ENCODE data around the gene TRPM1.

GRCh38 chr15:31091481-31091880 lies 10.0 kb downstream of the TRPM1 start:
- TF ChIP-seq GATA3 (IDR thresholded peaks at IDR 0.05; ENCODE audit: low read depth, low read length) (no peak), GATA2 (IDR thresholded peaks at IDR 0.05; ENCODE audit: low read depth, low read length) (no peak)
